ENCODE measurements around the gene PHLDB3. TPM values are rescaled to one million over a fixed set of nuclear protein-coding genes. Genes with fewer than 3 reads are reported as not detected.

Gene PHLDB3
- total RNA-seq, 1 experiment from 2014 or later, result 33.1 TPM

DNA sequence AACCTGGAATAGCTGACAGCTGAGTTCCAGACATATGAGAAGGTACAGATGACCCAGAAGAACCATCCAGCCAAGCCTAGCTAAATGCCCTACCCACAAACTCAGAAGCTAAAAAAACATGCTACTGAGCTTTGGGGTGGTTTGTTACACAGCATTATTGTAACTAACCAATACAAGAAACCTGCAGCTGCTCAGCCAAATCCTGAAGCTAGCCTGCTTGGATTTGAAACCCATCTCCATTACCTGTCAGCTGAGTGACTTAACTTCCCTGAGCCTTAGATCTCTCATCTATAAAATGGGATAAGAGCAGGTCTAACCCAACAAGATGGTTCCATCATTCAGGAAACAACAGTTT lies 64.9 kb downstream of the PHLDB3 start:
- POLR2A ChIA-PET, result no interaction called here
- CTCF ChIA-PET, result no interaction called here
- H3K36me3 ChIP-seq (ENCODE audit: control insufficient read depth, insufficient read depth, low read length), result no peaks in the 10 kb centered on the region

GRCh38 chr19:43439032-43439708 lies 65.4 kb downstream of the PHLDB3 start:
- peaks cover 3% of the 10 kb centered on the region for H3K27me3 Mint-ChIP-seq (ENCODE audit: insufficient read depth, unreplicated experiment)
- H3K36me3 Mint-ChIP-seq (ENCODE audit: insufficient read depth, unreplicated experiment), result no peaks in the 10 kb centered on the region
- ChIA-PET CTCF (interaction anchor here (0.9 kb wide), 1 partner anchor 14 kb away, joined by 3 read pairs; no protein-coding TSS in a partner anchor), POLR2A (no interaction called here)
- no peak for DNase-seq
- no TSS peak for BruUV-seq (replicated peaks)
- TF ChIP-seq, protein P1, sequence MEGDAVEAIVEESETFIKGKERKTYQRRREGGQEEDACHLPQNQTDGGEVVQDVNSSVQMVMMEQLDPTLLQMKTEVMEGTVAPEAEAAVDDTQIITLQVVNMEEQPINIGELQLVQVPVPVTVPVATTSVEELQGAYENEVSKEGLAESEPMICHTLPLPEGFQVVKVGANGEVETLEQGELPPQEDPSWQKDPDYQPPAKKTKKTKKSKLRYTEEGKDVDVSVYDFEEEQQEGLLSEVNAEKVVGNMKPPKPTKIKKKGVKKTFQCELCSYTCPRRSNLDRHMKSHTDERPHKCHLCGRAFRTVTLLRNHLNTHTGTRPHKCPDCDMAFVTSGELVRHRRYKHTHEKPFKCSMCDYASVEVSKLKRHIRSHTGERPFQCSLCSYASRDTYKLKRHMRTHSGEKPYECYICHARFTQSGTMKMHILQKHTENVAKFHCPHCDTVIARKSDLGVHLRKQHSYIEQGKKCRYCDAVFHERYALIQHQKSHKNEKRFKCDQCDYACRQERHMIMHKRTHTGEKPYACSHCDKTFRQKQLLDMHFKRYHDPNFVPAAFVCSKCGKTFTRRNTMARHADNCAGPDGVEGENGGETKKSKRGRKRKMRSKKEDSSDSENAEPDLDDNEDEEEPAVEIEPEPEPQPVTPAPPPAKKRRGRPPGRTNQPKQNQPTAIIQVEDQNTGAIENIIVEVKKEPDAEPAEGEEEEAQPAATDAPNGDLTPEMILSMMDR (IDR thresholded peaks at IDR 0.05; ENCODE audit: insufficient read depth in 1 of 2, low read depth in 1 of 2, low read length in 1 of 2, severe bottlenecking in 1 of 2, unreplicated experiment in 1 of 2), result no peak
- no peaks in the 10 kb centered on the region for H3K27me3 ChIP-seq (replicated peaks; ENCODE audit: control insufficient read depth, insufficient read depth, low read length)
- no peaks in the 10 kb centered on the region for H3K9me3 Mint-ChIP-seq (ENCODE audit: unreplicated experiment)
- H3K4me3 Mint-ChIP-seq (ENCODE audit: unreplicated experiment), result no peak overlapping the region
- no peaks in the 10 kb centered on the region for H3K4me1 ChIP-seq
- H3K27ac Mint-ChIP-seq (ENCODE audit: unreplicated experiment), result no peak overlapping the region
- H3K4me1 Mint-ChIP-seq (ENCODE audit: low read depth, unreplicated experiment), result no peaks in the 10 kb centered on the region
- no peak overlapping the region for H3K4me3 ChIP-seq (ENCODE audit: low read depth, low read length)
- no peaks in the 10 kb centered on the region for H3K36me3 ChIP-seq (ENCODE audit: control insufficient read depth, insufficient read depth, low read length)
- intact Hi-C loops (cut with micrococcal nuclease; ENCODE audit: unreplicated experiment), result no loop called here
- peaks cover 5% of the 10 kb centered on the region; the same call in 1 of the 2 replicates for H3K9me3 ChIP-seq

More for the DNA sequence above, 64.9 kb downstream of the PHLDB3 start:
- H3K9me3 ChIP-seq, result peaks cover 5% of the 10 kb centered on the region; the same call in 1 of the 2 replicates
- Mint-ChIP-seq H3K9me3 (ENCODE audit: unreplicated experiment) (no peaks in the 10 kb centered on the region), H3K27me3 (ENCODE audit: insufficient read depth, unreplicated experiment) (peaks cover 3% of the 10 kb centered on the region), H3K27ac (ENCODE audit: unreplicated experiment) (no peak overlapping the region), H3K4me1 (ENCODE audit: low read depth, unreplicated experiment) (no peaks in the 10 kb centered on the region), H3K4me3 (ENCODE audit: unreplicated experiment) (no peak overlapping the region), H3K36me3 (ENCODE audit: insufficient read depth, unreplicated experiment) (no peaks in the 10 kb centered on the region)
- DNase-seq, result no peak
- TF ChIP-seq, protein P1 (IDR thresholded peaks at IDR 0.05; ENCODE audit: insufficient read depth in 1 of 2, low read depth in 1 of 2, low read length in 1 of 2, severe bottlenecking in 1 of 2, unreplicated experiment in 1 of 2), result no peak
- H3K4me1 ChIP-seq, result no peaks in the 10 kb centered on the region
- no peak overlapping the region for H3K4me3 ChIP-seq (ENCODE audit: low read depth, low read length)
- no peaks in the 10 kb centered on the region for H3K27me3 ChIP-seq (replicated peaks; ENCODE audit: control insufficient read depth, insufficient read depth, low read length)
- intact Hi-C loops (cut with micrococcal nuclease; ENCODE audit: unreplicated experiment), result loop anchor here (10.0 kb wide), 1 partner anchor 215 kb away; no protein-coding TSS in a partner anchor
- BruUV-seq (replicated peaks), result no TSS peak

- Histone ChIP-seq H3K9me3 (peaks cover 5% of the 10 kb centered on the region; the same call in 1 of the 2 replicates), H3K4me1 (no peaks in the 10 kb centered on the region), H3K4me3 (ENCODE audit: low read depth, low read length) (no peak overlapping the region), H3K27me3 (replicated peaks; ENCODE audit: control insufficient read depth, insufficient read depth, low read length) (no peaks in the 10 kb centered on the region), H3K36me3 (ENCODE audit: control insufficient read depth, insufficient read depth, low read length) (no peaks in the 10 kb centered on the region)
- BruUV-seq (replicated peaks), result no TSS peak
- Mint-ChIP-seq H3K4me1 (ENCODE audit: low read depth, unreplicated experiment) (no peaks in the 10 kb centered on the region), H3K9me3 (ENCODE audit: unreplicated experiment) (no peaks in the 10 kb centered on the region), H3K27me3 (ENCODE audit: insufficient read depth, unreplicated experiment) (peaks cover 3% of the 10 kb centered on the region), H3K36me3 (ENCODE audit: insufficient read depth, unreplicated experiment) (no peaks in the 10 kb centered on the region), H3K4me3 (ENCODE audit: unreplicated experiment) (no peak overlapping the region), H3K27ac (ENCODE audit: unreplicated experiment) (no peak overlapping the region)
- DNase-seq, result no peak
- POLR2A ChIA-PET, result no interaction called here
- intact Hi-C loops (cut with micrococcal nuclease; ENCODE audit: unreplicated experiment), result no loop called here
- TF ChIP-seq, protein P1 (IDR thresholded peaks at IDR 0.05; ENCODE audit: insufficient read depth in 1 of 2, low read depth in 1 of 2, low read length in 1 of 2, severe bottlenecking in 1 of 2, unreplicated experiment in 1 of 2), result no peak
- CTCF ChIA-PET, result interaction anchor here (0.9 kb wide), 1 partner anchor 13 kb away, joined by 3 read pairs; no protein-coding TSS in a partner anchor
Observed at GRCh38 chr19:43438291-43439031, 66.1 kb downstream of the PHLDB3 start.

All from Caco-2 (cell line).